ENCODE results near the gene ATP8A2. TPM values are rescaled to one million over a fixed set of nuclear protein-coding genes. Genes with fewer than 3 reads are reported as not detected.

Gene ATP8A2
- polyA plus RNA-seq, 1 donor from 2014 or later: 11.9 TPM

- Histone ChIP-seq H3K4me2 (ENCODE audit: low read length) (no peak overlapping the region), H3K27me3 (ENCODE audit: insufficient read depth, low read depth, low read length) (no peaks in the 10 kb centered on the region), H3K27ac (ENCODE audit: low read length) (no peak overlapping the region), H3F3A (ENCODE audit: insufficient read depth, low read length, poor library complexity, severe bottlenecking) (no peaks in the 10 kb centered on the region), H3K9me3 (ENCODE audit: low read length) (no peaks in the 10 kb centered on the region), H3K9ac (ENCODE audit: low read length) (no peak overlapping the region), H3K4me3 (ENCODE audit: low read length) (no peak overlapping the region), H3K79me2 (replicated peaks; ENCODE audit: insufficient read depth, low read length) (no peaks in the 10 kb centered on the region), H2AFZ (ENCODE audit: low read depth, low read length) (no peak overlapping the region), H3K9me2 (ENCODE audit: insufficient read depth, low read length) (no peaks in the 10 kb centered on the region), H4K20me1 (ENCODE audit: insufficient read depth) (no peaks in the 10 kb centered on the region), H3K36me3 (ENCODE audit: insufficient read depth, low read length) (no peaks in the 10 kb centered on the region)
- TF ChIP-seq SMC3 (conservative IDR thresholded peaks at IDR 0.05; ENCODE audit: poor library complexity): no peak
- TF ChIP-seq POLR2AphosphoS5 (IDR thresholded peaks at IDR 0.05): no peak
- TF ChIP-seq EP300 (conservative IDR thresholded peaks at IDR 0.05; ENCODE audit: poor library complexity, severe bottlenecking): no peak
- TF ChIP-seq REST (IDR thresholded peaks at IDR 0.05; ENCODE audit: borderline replicate concordance): no peak
- no peak for TF ChIP-seq RAD21 (conservative IDR thresholded peaks at IDR 0.05)
These were observed 439.7 kb downstream of the ATP8A2 start for GRCh38 chr13:25811506-25811905.

GRCh38 chr13:25816239-25816638 lies 444.5 kb downstream of the ATP8A2 start:
- no peaks in the 10 kb centered on the region for H3K27me3 ChIP-seq (ENCODE audit: insufficient read depth, low read depth, low read length)
- H3K79me2 ChIP-seq (replicated peaks; ENCODE audit: insufficient read depth, low read length): no peaks in the 10 kb centered on the region
- H3K9me3 ChIP-seq (ENCODE audit: low read length): no peaks in the 10 kb centered on the region
- peaks cover 3% of the 10 kb centered on the region for H3F3A ChIP-seq (ENCODE audit: insufficient read depth, low read length, poor library complexity, severe bottlenecking)
- H3K36me3 ChIP-seq (ENCODE audit: insufficient read depth, low read length): no peaks in the 10 kb centered on the region
- H3K27ac ChIP-seq (ENCODE audit: low read length): no peak overlapping the region
- TF ChIP-seq EP300 (conservative IDR thresholded peaks at IDR 0.05; ENCODE audit: poor library complexity, severe bottlenecking) (no peak), RAD21 (conservative IDR thresholded peaks at IDR 0.05) (no peak), POLR2AphosphoS5 (IDR thresholded peaks at IDR 0.05) (no peak), TAF1 (IDR thresholded peaks at IDR 0.05; ENCODE audit: low read depth) (no peak), CTCF (IDR thresholded peaks at IDR 0.05; ENCODE audit: poor library complexity, severe bottlenecking) (no peak), SMC3 (conservative IDR thresholded peaks at IDR 0.05; ENCODE audit: poor library complexity) (no peak), EZH2 (IDR thresholded peaks at IDR 0.05; ENCODE audit: borderline replicate concordance, insufficient read depth, low read length, poor library complexity, severe bottlenecking) (no peak), REST (IDR thresholded peaks at IDR 0.05; ENCODE audit: borderline replicate concordance) (no peak), MXI1 (conservative IDR thresholded peaks at IDR 0.05; ENCODE audit: poor library complexity, severe bottlenecking) (no peak)
- no peak overlapping the region for H3K4me2 ChIP-seq (ENCODE audit: low read length)
- no peak overlapping the region for H3K4me3 ChIP-seq (ENCODE audit: low read length)
- no peak overlapping the region for H3K9ac ChIP-seq (ENCODE audit: low read length)
- H2AFZ ChIP-seq (ENCODE audit: low read depth, low read length): no peak overlapping the region
- no peaks in the 10 kb centered on the region for H4K20me1 ChIP-seq (ENCODE audit: insufficient read depth)
- H3K9me2 ChIP-seq (ENCODE audit: insufficient read depth, low read length): no peaks in the 10 kb centered on the region
